ENCODE results near the gene PSMD14.

GRCh38 chr2:161308178-161308955 is at the start of gene PSMD14:
- TF ChIP-seq POLR2A (IDR thresholded peaks at IDR 0.05) (peak; percentile 31 to 38), POLR2AphosphoS5 (IDR thresholded peaks at IDR 0.05) (peak; percentile 58 to 82 (median 70)), EP300 (IDR thresholded peaks at IDR 0.05) (no peak)
- TF ChIP-seq, protein P1, sequence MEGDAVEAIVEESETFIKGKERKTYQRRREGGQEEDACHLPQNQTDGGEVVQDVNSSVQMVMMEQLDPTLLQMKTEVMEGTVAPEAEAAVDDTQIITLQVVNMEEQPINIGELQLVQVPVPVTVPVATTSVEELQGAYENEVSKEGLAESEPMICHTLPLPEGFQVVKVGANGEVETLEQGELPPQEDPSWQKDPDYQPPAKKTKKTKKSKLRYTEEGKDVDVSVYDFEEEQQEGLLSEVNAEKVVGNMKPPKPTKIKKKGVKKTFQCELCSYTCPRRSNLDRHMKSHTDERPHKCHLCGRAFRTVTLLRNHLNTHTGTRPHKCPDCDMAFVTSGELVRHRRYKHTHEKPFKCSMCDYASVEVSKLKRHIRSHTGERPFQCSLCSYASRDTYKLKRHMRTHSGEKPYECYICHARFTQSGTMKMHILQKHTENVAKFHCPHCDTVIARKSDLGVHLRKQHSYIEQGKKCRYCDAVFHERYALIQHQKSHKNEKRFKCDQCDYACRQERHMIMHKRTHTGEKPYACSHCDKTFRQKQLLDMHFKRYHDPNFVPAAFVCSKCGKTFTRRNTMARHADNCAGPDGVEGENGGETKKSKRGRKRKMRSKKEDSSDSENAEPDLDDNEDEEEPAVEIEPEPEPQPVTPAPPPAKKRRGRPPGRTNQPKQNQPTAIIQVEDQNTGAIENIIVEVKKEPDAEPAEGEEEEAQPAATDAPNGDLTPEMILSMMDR (IDR thresholded peaks at IDR 0.05) = no peak
